K562 (cell line): ENCODE data around the gene RAB3C. TPM values are rescaled to one million over a fixed set of nuclear protein-coding genes. Genes with fewer than 3 reads are reported as not detected.

ENCODE experiments used
- ATAC-seq: fragments of 200-7000 bp; cut with Tn5 transposase; 3 replicates; pipeline ENCODE4 v1.9.1; 2020; ENCODE audit warnings: moderate library complexity
- BruUV-seq: library from RNA; stranded (reverse); fragments of 400-500 nt; replicated peaks from 2 replicates; lab custom pipeline; 2021; lab: Mats Ljungman, UMichigan
- CTCF ChIA-PET: fragments of 300-600 bp; formaldehyde crosslinking; extraction: SDS; loops from one replicate; lab custom pipeline; 2021; ENCODE audit warnings: low intra/inter-chr PET ratio; lab: Yijun Ruan, JAX
- POLR2A ChIA-PET: fragments of 300-600, 350-650 bp; sonication (Branson Sonifier 250); formaldehyde crosslinking; extraction: SDS; loops from one replicate; lab custom pipeline; 2021; ENCODE audit warnings: antibody characterized with exemption, inconsistent platforms; lab: Yijun Ruan, JAX
- DNase-seq, 4 experiments: peaks; one replicate each; pipeline versions ENCODE4 v3.0.0 to v3.0.0-alpha.2; 2011 to 2018; ENCODE audit warnings: low spot score in 3 of 4, mixed read lengths in 3 of 4; ENCODE audit errors: extremely low read depth in 1 of 4
- FAIRE-seq: peaks from 2 replicates; lab custom pipeline; 2011; peaks lifted over from hg19 to GRCh38; lab: Jason Lieb, UNC
- H2AFZ ChIP-seq: 2 replicates; pipeline ENCODE4 v1.6.0; 2011; ENCODE audit warnings: low read depth, low read length, control low read depth, inconsistent platforms
- H3K27ac ChIP-seq: fragments of 200-600 bp; 3 replicates; pipeline ENCODE4 v1.8.0; 2011; ENCODE audit warnings: low read depth, mild to moderate bottlenecking, control low read depth, inconsistent platforms, low read length, moderate library complexity, mixed read lengths; ENCODE audit errors: extremely low read depth
- H3K27me3 ChIP-seq, 2 experiments: fragments of 300-600 bp in 1 of 2; 2 replicates in 1 of 2; 3 replicates in 1 of 2; pipeline versions ENCODE4 v1.6.0 to v1.8.0; 2011; ENCODE audit warnings: inconsistent platforms in 2 of 2, low read length in 2 of 2, mild to moderate bottlenecking in 1 of 2, mixed read lengths in 1 of 2, moderate library complexity in 1 of 2; ENCODE audit not compliant: control insufficient read depth in 2 of 2, insufficient read depth in 2 of 2
- H3K36me3 ChIP-seq: fragments of 300-600 bp; 3 replicates; pipeline ENCODE4 v1.8.0; 2011; ENCODE audit warnings: mild to moderate bottlenecking, low read length, inconsistent platforms; ENCODE audit not compliant: control insufficient read depth, insufficient read depth
- H3K4me1 ChIP-seq, 2 experiments: fragments of 200-600 bp in 1 of 2; replicated peaks in 1 of 2; 2 replicates in 1 of 2; 3 replicates in 1 of 2; pipeline versions ENCODE4 v1.5.1 to v1.8.0; 2011; ENCODE audit warnings: inconsistent platforms in 2 of 2, low read length in 2 of 2, mild to moderate bottlenecking in 1 of 2, mixed read lengths in 1 of 2, moderate library complexity in 1 of 2; ENCODE audit not compliant: control insufficient read depth in 2 of 2, insufficient read depth in 2 of 2
- H3K4me2 ChIP-seq: 2 replicates; pipeline ENCODE4 v1.6.1; 2011; ENCODE audit warnings: low read length, control low read depth, inconsistent platforms, mixed read lengths; ENCODE audit not compliant: insufficient read depth
- H3K4me3 ChIP-seq: fragments of 200-600 bp; sonication (generic), shearing (Covaris generic); 2 replicates; pipeline ENCODE4 v1.5.1; 2016; ENCODE audit warnings: control low read depth, inconsistent platforms
- H3K79me2 ChIP-seq: fragments of 200-600 bp; 3 replicates; pipeline ENCODE4 v1.8.0; 2011; ENCODE audit warnings: low read length, inconsistent platforms; ENCODE audit not compliant: control insufficient read depth, insufficient read depth
- H3K9ac ChIP-seq, 2 experiments: 2 replicates each; pipeline versions ENCODE4 v1.6.0 to v1.6.1; 2011; ENCODE audit warnings: low read depth in 2 of 2, low read length in 2 of 2, control low read depth in 1 of 2, inconsistent platforms in 1 of 2, mild to moderate bottlenecking in 1 of 2, mixed read lengths in 1 of 2; ENCODE audit not compliant: insufficient read depth in 1 of 2
- H3K9me1 ChIP-seq: one replicate; pipeline ENCODE4 v1.6.0; 2011; ENCODE audit warnings: inconsistent platforms, mild to moderate bottlenecking, low read length, moderate library complexity; ENCODE audit not compliant: control insufficient read depth, insufficient read depth
- H3K9me3 ChIP-seq: replicated peaks from 2 replicates; pipeline ENCODE4 v1.5.1; 2011; ENCODE audit warnings: low read depth, low read length, inconsistent platforms; ENCODE audit not compliant: control insufficient read depth, insufficient read depth
- H4K20me1 ChIP-seq: replicated peaks from 2 replicates; pipeline ENCODE4 v1.6.1; 2011; ENCODE audit warnings: low read length, inconsistent platforms, mixed read lengths; ENCODE audit not compliant: control insufficient read depth, insufficient read depth
- BMI1 ChIP-seq: fragments of 150-350 bp; IDR thresholded peaks from 2 replicates; pipeline ENCODE4 v1.6.1; 2014; ENCODE audit warnings: low read length
- CHAMP1 ChIP-seq: fragments of 450-650 bp; IDR thresholded peaks from 2 replicates; pipeline ENCODE4 v1.6.1; 2016; ENCODE audit warnings: mild to moderate bottlenecking
- ELF2 ChIP-seq: fragments of 250-450 bp; sonication (Bioruptor Pico); IDR thresholded peaks from 2 replicates; pipeline ENCODE4 v1.5.0; 2021; ENCODE audit warnings: mild to moderate bottlenecking
- ELK3 ChIP-seq: fragments of 450-650 bp; formaldehyde crosslinking; IDR thresholded peaks from 2 replicates; pipeline ENCODE4 v1.4.0; 2020; ENCODE audit warnings: mild to moderate bottlenecking
- ESRRB ChIP-seq: fragments of 250-450 bp; sonication (Bioruptor Pico); IDR thresholded peaks from 2 replicates; pipeline ENCODE4 v1.5.0; 2020; ENCODE audit warnings: mild to moderate bottlenecking, moderate library complexity, borderline replicate concordance
- FOXP1 ChIP-seq: sonication (generic); formaldehyde crosslinking; IDR thresholded peaks from 2 replicates; pipeline ENCODE4 v1.8.0; 2022; ENCODE audit warnings: mild to moderate bottlenecking, missing genetic modification reagents
- GATAD2B ChIP-seq: fragments of 450-650 bp; IDR thresholded peaks from 2 replicates; pipeline ENCODE4 v1.6.1; 2017; ENCODE audit warnings: mild to moderate bottlenecking, borderline replicate concordance
- NUFIP1 ChIP-seq: fragments of 450-650 bp; IDR thresholded peaks from 2 replicates; pipeline ENCODE4 v1.6.1; 2018; ENCODE audit not compliant: partially characterized antibody
- PKNOX1 ChIP-seq: fragments of 450-650 bp; IDR thresholded peaks from 2 replicates; pipeline ENCODE4 v1.6.1; 2016
- POLR3A ChIP-seq: IDR thresholded peaks from 2 replicates; pipeline ENCODE4 v1.6.1; 2011; ENCODE audit warnings: borderline replicate concordance, mild to moderate bottlenecking, moderate library complexity; ENCODE audit not compliant: insufficient read length, insufficient read depth; ENCODE audit errors: extremely low read depth
- PURB ChIP-seq: sonication (generic); formaldehyde crosslinking; IDR thresholded peaks from 2 replicates; pipeline ENCODE4 v1.9.0; 2021; ENCODE audit warnings: low read depth, mild to moderate bottlenecking, missing genetic modification reagents
- RHOXF2B ChIP-seq: fragments of 250-450 bp; sonication (Bioruptor Pico); conservative IDR thresholded peaks from 2 replicates; pipeline ENCODE4 v1.5.1; 2021
- STAG1 ChIP-seq: sonication (generic); formaldehyde crosslinking; IDR thresholded peaks from 2 replicates; pipeline ENCODE4 v1.5.0; 2020; ENCODE audit warnings: missing genetic modification reagents, borderline replicate concordance
- TCF7 ChIP-seq: sonication (generic); IDR thresholded peaks from 2 replicates; pipeline ENCODE4 v1.6.1; 2016; ENCODE audit warnings: antibody characterized with exemption, borderline replicate concordance
- USF1 ChIP-seq: sonication (generic); formaldehyde crosslinking; IDR thresholded peaks from 2 replicates; pipeline ENCODE4 v1.9.0; 2022; ENCODE audit warnings: mild to moderate bottlenecking, missing genetic modification reagents
- ZNF143 ChIP-seq: sonication (generic); formaldehyde crosslinking; IDR thresholded peaks from 2 replicates; pipeline ENCODE4 v1.9.0; 2022; ENCODE audit warnings: mild to moderate bottlenecking, missing genetic modification reagents
- ZNF830 ChIP-seq: fragments of 250-450 bp; sonication (Bioruptor Pico); IDR thresholded peaks from 2 replicates; pipeline ENCODE4 v1.5.0; 2021; ENCODE audit warnings: mild to moderate bottlenecking
- in situ Hi-C: fragments of 300-500 bp; cut with MboI; formaldehyde crosslinking; loops from 4 replicates; pipeline ENCODE4 v1.15.0; 2018; ENCODE audit warnings: inconsistent platforms, mixed read lengths
- intact Hi-C: fragments of 100-400 bp; cut with micrococcal nuclease; formaldehyde crosslinking; loops from 2 replicates; pipeline ENCODE4 v1.14.2; 2022
- polyA plus RNA-seq, 8 experiments: library from polyadenylated mRNA; depleted of rRNA in 4 of 8; stranded (reverse) in 5 of 8; unstranded in 3 of 8; fragments of >200 nt; fragmentation: Nextera tagmentation in 2 of 8; fragmentation: Illumina TruSeq in 1 of 8; extraction: Ambion mirVana in 2 of 8; extraction: Trizol in 1 of 8; gene quantifications; 2 replicates each; pipeline versions ENCODE4 v1.2.1 to v1.2.3, GENCODE V29; 2011 to 2014; ENCODE audit warnings: inconsistent platforms in 1 of 8, missing spikeins in 1 of 8
- total RNA-seq, 7 experiments: library from RNA; depleted of rRNA in 6 of 7; stranded (reverse); fragments of >200 nt in 6 of 7; fragmentation: Illumina TruSeq in 2 of 7; extraction: Trizol in 2 of 7; gene quantifications; 2 replicates each; pipeline versions ENCODE4 v1.2.1 to v1.2.3, GENCODE V29; 2011 to 2021; ENCODE audit warnings: low replicate concordance in 1 of 7
- TF ChIP-seq, protein P1 (sequence below): sonication (generic); formaldehyde crosslinking; IDR thresholded peaks from 2 replicates; pipeline ENCODE4 v1.4.0; 2020; ENCODE audit warnings: mild to moderate bottlenecking, missing genetic modification reagents

Gene RAB3C
- total and polyA plus RNA-seq, 9 of the 15 experiments (the other 6 are each of a cell fraction or from before 2014, with no cell fraction given) = not detected

- POLR2A ChIA-PET = no interaction called here
- CTCF ChIA-PET = no interaction called here
- H3K4me3 ChIP-seq = no peak overlapping the region
- no peaks in the 10 kb centered on the region for H3K9me3 ChIP-seq
- H3K36me3 ChIP-seq = no peaks in the 10 kb centered on the region
- H3K9me1 ChIP-seq = no peaks in the 10 kb centered on the region
- H4K20me1 ChIP-seq = no peaks in the 10 kb centered on the region
- no peak for ATAC-seq
- H3K27ac ChIP-seq = no peak overlapping the region
- H3K4me2 ChIP-seq = no peak overlapping the region
- no peaks in the 10 kb centered on the region for H3K4me1 ChIP-seq
- no peaks in the 10 kb centered on the region for H3K27me3 ChIP-seq
- no peak for DNase-seq
- no peaks in the 10 kb centered on the region for H3K79me2 ChIP-seq
- in situ Hi-C loops (no loop called here), intact Hi-C loops (no loop called here)
- H3K9ac ChIP-seq = no peak overlapping the region
- H2AFZ ChIP-seq = no peak overlapping the region
- FAIRE-seq = no peak
- BruUV-seq = no TSS peak
- TF ChIP-seq ELK3 (no peak), BMI1 (no peak), ZNF830 (CRISPR knock-in tag) (no peak), POLR3A (no peak), STAG1 (CRISPR knock-in tag) (no peak), PKNOX1 (no peak), ELF2 (CRISPR knock-in tag) (no peak), TCF7 (no peak), RHOXF2B (no peak), GATAD2B (no peak), ZNF143 (CRISPR knock-in tag) (no peak), PURB (CRISPR knock-in tag) (no peak), USF1 (no peak), NUFIP1 (no peak), ESRRB (no peak), FOXP1 (CRISPR knock-in tag) (no peak), CHAMP1 (no peak)
- TF ChIP-seq, protein P1, sequence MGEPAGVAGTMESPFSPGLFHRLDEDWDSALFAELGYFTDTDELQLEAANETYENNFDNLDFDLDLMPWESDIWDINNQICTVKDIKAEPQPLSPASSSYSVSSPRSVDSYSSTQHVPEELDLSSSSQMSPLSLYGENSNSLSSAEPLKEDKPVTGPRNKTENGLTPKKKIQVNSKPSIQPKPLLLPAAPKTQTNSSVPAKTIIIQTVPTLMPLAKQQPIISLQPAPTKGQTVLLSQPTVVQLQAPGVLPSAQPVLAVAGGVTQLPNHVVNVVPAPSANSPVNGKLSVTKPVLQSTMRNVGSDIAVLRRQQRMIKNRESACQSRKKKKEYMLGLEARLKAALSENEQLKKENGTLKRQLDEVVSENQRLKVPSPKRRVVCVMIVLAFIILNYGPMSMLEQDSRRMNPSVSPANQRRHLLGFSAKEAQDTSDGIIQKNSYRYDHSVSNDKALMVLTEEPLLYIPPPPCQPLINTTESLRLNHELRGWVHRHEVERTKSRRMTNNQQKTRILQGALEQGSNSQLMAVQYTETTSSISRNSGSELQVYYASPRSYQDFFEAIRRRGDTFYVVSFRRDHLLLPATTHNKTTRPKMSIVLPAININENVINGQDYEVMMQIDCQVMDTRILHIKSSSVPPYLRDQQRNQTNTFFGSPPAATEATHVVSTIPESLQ (CRISPR knock-in tag) = no peak
Observed at GRCh38 chr5:58615972-58616371, 33.1 kb downstream of the RAB3C start.
